ENCODE results near the gene TAS1R3.
"Not testable (repeated sequence)": the region's sequence is repeated elsewhere in the genome, so short reads cannot be mapped to it uniquely, and the experiment has no call there.

Gene TAS1R3

GRCh38 chr1:1313500-1314236 lies 17.4 kb upstream of the TAS1R3 start:
- H3K4me3 ChIP-seq (ENCODE audit: control insufficient read depth, low read depth, low read length): no peak overlapping the region

GRCh38 chr1:1314237-1314586 lies 16.9 kb upstream of the TAS1R3 start:
- no peak for DNase-seq (ENCODE audit: low read depth)
- no peak for TF ChIP-seq CTCF (conservative IDR thresholded peaks at IDR 0.05; ENCODE audit: control insufficient read depth, insufficient read depth, low read depth, low read length)
- no peak overlapping the region for H3K4me3 ChIP-seq (ENCODE audit: control insufficient read depth, low read depth, low read length)

More at GRCh38 chr1:1313500-1314236, 17.4 kb upstream of the TAS1R3 start:
- DNase-seq (ENCODE audit: low read depth): no peak
- no peak for TF ChIP-seq CTCF (conservative IDR thresholded peaks at IDR 0.05; ENCODE audit: control insufficient read depth, insufficient read depth, low read depth, low read length)

- H3K4me3 ChIP-seq (ENCODE audit: control insufficient read depth, low read depth, low read length): no peak overlapping the region
- no peak for TF ChIP-seq CTCF (conservative IDR thresholded peaks at IDR 0.05; ENCODE audit: control insufficient read depth, insufficient read depth, low read depth, low read length)
Measured at GRCh38 chr1:1314678-1315335, 16.3 kb upstream of the TAS1R3 start.

GRCh38 chr1:1315435-1315954 lies 15.6 kb upstream of the TAS1R3 start:
- H3K4me3 ChIP-seq (ENCODE audit: control insufficient read depth, low read depth, low read length): no peak overlapping the region
- TF ChIP-seq CTCF (conservative IDR thresholded peaks at IDR 0.05; ENCODE audit: control insufficient read depth, insufficient read depth, low read depth, low read length): no peak
- DNase-seq (ENCODE audit: low read depth): no peak

More at GRCh38 chr1:1314678-1315335, 16.3 kb upstream of the TAS1R3 start:
- DNase-seq (ENCODE audit: low read depth): no peak

- not testable (repeated sequence) for DNase-seq (ENCODE audit: low read depth); H3K4me3 ChIP-seq (ENCODE audit: control insufficient read depth, low read depth, low read length)
Measured at GRCh38 chr1:1316199-1316598, 14.9 kb upstream of the TAS1R3 start.

- H3K4me3 ChIP-seq (ENCODE audit: control insufficient read depth, low read depth, low read length): no peak overlapping the region
- TF ChIP-seq CTCF (conservative IDR thresholded peaks at IDR 0.05; ENCODE audit: control insufficient read depth, insufficient read depth, low read depth, low read length): no peak
- no peak for DNase-seq (ENCODE audit: low read depth)
Measured at GRCh38 chr1:1317420-1317819, 13.7 kb upstream of the TAS1R3 start.

GRCh38 chr1:1318131-1318652 lies 12.9 kb upstream of the TAS1R3 start:
- TF ChIP-seq CTCF (conservative IDR thresholded peaks at IDR 0.05; ENCODE audit: control insufficient read depth, insufficient read depth, low read depth, low read length): no peak
- no peak overlapping the region for H3K4me3 ChIP-seq (ENCODE audit: control insufficient read depth, low read depth, low read length)
- DNase-seq (ENCODE audit: low read depth): peak; percentile 97
